HT1080 (cell line): ENCODE results near the gene ST3GAL3. TPM values are rescaled to one million over a fixed set of nuclear protein-coding genes. Genes with fewer than 3 reads are reported as not detected.

Source experiments
- DNase-seq: peaks from one replicate; pipeline ENCODE4 v3.0.0-alpha.2; 2015; ENCODE audit warnings: low read depth
- total RNA-seq: library from RNA; depleted of rRNA; stranded (reverse); fragments of >200 nt; shearing (Covaris generic); gene quantifications from 2 replicates; pipeline ENCODE4 v1.2.3, GENCODE V29; 2014

ST3GAL3 gene
- total RNA-seq, 1 experiment from 2014 or later, result 11.6 TPM

- DNase-seq, result no peak
Observed at GRCh38 chr1:43908226-43908625, 200.9 kb downstream of the ST3GAL3 start.

DNA sequence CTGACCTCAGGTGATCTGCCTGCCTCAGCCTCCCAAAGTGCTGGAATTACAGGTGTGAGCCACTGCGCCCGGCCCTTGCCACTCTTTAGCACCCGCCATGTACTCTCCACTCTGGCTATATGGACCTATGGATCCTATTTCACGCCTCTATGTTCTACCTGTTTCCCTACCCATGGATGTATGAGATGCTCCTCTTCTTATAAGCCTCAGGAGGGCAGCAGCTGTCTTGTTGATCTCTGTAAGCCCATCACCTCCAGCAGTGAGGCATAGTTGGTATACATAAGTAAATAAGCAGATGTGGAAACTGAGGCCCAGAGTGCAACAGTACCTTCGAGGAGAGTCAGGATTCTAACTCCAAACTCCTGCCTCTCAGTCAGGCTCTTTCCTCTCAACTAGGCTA, 201.5 kb downstream of the ST3GAL3 start:
- no peak for DNase-seq

DNA sequence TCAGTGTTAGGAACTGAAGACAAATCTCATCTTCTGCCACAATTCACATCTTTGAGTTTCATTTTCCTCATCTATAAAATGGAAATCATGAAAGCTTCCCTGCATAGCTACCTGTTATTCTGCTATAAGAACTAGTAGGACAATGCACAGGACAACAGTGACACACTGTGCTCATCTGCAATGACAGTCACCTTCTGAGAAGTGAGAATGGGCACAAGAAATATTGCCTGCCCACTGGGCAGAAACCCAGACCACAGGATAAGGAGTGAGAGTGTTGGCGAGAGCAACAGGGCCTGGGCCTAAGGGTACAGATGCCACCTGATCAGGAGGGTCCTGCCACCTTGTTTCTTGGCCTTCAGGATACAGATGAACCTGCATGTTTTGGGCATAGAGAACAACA, 203.0 kb downstream of the ST3GAL3 start:
- no peak for DNase-seq

- DNase-seq, result no peak
Observed at GRCh38 chr1:43912607-43913006, 205.3 kb downstream of the ST3GAL3 start.

- DNase-seq, result no peak
Observed at GRCh38 chr1:43913051-43913501, 205.7 kb downstream of the ST3GAL3 start.

- no peak for DNase-seq
Observed at GRCh38 chr1:43913666-43914360, 206.5 kb downstream of the ST3GAL3 start.

DNA sequence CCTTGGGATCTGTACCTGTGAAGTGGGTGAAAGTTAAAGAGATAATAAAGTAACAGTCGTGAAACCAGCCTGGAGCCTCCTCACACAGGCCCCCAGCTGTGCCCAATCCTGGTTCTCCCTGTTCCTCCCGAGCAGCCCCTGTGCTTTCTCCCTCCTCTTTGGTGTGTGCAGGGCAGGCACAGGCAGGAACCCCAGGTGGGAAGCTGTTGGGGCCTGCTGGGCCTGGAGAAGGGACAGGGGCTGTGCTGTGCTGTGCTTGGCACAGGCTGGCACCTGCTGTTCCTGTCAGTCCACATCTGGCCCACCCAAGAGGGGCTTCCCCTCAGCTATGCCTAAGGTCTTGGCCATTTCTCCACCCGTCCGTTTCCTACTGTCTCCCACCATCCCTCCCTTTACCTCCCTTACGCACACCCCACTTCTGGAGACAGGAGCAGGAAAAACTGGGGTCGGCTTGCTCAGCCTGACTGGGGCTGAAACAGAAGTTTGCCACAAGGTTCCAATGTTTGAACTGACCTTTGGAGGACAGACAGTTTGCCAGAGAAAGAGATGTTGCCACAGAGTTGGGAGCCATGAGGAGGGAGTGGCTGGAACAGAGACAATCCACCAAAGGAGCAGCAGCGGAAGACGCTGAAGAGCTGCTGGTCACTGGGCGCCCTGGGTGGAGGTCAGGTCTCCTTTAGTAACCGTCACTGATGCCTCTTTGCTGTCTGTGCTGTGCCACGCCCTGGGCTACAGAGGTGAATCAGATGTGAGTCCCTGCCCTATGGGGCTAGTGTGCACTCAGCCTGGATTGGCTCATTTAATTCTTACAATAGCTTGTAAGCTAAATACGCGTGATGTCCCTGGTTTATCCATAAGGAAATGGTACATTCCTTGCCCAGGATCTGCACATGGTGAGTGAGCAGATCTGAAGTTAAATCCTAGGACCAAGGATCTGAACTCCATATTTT, 207.5 kb downstream of the ST3GAL3 start:
- DNase-seq, result no peak

GRCh38 chr1:43919906-43920305, 212.6 kb downstream of the ST3GAL3 start:
- DNase-seq, result no peak

DNA sequence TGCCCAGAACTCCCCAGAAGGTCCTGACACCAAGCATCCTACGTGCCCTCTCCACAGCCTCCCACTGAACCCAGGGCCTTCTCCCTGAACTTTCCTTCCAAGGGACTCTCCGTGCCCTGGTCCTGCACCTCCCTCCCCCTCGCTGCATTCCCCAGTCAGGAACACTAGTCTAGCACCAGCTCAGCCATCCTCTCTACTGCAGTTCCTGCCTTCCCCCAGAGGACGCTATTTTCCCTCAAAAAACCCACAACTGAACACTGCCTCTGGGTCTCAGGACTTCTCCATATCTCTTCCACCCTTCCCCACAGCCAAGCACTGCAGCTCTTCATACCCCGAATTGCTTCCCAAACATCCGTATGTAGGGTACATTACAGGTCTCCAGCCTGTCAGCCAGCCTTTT, 213.7 kb downstream of the ST3GAL3 start:
- DNase-seq, result no peak

DNA sequence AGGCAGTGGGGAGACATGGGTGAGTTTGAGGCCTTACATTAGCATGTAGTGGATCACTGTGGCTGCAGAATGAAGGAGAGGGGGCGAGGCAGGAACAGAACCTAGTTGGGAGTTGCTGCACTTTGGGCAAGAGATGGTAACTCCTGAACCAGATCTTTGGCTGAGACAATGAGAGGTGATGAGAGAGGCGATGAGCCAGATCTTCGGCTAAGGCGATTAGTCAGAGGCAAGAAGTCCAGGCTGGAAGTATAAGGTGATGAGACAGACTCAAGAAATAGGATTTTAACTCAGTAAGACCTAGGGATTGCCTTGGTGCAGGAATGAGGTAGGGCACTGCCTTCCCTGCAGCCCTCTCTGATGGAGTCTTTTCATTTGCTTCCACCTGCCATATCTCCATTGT, 217.2 kb downstream of the ST3GAL3 start:
- DNase-seq, result peak; percentile 33

DNA sequence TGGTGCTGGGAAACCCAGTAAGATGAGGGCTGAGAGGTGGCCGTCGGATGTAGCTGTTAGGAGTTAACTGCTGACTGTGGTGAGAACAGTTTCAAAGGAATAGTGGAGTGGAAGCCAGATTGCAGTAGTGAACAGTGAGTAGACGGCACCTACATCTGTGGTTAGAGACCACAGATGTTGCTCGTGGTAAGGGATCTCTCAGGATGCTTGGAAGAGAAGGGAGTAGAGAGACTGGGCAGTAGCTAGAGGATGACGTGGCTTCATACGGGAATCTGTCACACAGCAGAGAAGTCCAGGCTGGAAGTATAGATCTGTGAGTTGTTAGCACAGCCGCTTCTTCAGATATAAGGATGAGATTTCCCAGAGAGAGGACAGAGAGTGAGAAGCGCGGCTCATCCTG, 218.5 kb downstream of the ST3GAL3 start:
- no peak for DNase-seq

DNA sequence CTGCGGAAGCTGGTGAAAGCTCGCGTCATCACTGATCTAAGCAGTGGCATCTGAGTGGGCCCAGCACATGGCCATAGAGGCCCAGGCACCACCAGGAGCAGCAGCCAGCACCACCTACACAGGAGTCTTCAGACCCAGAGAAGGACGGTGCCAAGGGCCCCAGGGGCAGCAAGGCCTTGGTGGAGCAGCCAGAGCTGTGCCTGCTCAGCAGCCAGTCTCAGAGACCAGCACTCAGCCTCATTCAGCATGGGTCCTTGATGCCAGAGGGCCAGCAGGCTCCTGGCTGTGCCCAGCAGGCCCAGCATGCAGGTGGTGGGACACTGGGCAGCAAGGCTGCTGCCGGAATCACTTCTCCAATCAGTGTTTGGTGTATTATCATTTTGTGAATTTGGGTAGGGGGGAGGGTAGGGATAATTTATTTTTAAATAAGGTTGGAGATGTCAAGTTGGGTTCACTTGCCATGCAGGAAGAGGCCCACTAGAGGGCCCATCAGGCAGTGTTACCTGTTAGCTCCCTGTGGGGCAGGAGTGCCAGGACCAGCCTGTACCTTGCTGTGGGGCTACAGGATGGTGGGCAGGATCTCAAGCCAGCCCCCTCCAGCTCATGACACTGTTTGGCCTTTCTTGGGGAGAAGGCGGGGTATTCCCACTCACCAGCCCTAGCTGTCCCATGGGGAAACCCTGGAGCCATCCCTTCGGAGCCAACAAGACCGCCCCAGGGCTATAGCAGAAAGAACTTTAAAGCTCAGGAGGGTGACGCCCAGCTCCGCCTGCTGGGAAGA, 223.0 kb downstream of the ST3GAL3 start:
- DNase-seq, result no peak

DNA sequence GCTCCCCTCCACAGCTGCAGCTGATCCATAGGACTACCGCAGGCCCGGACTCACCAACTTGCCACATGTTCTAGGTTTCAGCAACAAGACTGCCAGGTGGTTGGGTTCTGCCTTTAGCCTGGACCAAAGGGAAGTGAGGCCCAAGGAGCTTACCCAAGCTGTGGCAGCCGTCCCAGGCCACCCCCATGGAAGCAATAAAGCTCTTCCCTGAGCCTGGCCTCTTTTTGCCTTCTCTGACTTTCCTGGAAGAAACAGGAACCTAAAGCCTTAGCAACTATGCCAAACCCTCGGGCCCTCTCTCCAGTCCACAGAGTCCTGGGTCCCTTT, 223.6 kb downstream of the ST3GAL3 start:
- no peak for DNase-seq

DNA sequence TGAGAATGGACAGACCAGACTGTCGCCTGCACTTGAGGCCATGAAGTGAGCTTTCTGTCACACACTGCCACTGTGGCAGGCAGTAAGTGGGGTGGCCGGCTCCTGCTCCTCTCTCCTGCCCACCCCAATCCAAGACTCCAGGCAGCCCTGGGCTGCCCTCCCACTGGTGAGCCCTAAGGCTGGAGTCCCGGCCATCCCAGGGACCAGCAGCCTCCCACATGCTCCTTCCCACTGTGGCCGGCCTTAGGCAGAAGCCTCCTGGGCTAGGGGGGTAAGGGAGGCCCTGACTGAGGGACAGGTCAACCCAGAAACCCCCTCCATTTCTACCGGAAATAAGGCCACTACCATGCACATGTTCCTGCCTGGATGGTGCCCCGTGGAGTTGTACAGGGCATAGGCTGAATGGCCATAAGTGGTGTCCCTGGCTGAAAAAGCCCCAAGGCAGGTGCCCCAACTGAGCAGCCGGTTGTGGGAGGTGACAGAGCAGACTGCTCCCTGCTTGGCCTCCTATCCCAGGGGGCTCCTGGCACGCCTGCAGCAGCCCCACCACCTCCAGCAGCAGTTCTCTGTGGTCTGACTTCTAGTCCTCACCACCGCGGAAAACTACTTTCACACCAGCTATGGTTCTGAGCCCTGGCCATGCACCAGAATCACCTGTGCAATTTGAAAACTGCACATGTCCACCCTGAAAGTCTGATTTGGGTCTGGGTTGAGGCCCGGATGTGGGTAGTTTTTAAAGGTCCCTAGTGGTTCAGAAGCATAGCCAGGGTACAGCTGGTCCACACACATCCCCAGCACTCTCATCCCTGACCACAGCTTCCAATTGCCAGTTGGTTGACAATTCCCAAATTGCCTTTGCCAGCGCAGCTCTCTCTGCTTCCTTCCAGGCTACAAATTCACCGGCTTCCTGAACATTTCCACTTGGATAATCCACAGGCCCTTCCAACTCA, 224.7 kb downstream of the ST3GAL3 start:
- DNase-seq, result no peak

DNA sequence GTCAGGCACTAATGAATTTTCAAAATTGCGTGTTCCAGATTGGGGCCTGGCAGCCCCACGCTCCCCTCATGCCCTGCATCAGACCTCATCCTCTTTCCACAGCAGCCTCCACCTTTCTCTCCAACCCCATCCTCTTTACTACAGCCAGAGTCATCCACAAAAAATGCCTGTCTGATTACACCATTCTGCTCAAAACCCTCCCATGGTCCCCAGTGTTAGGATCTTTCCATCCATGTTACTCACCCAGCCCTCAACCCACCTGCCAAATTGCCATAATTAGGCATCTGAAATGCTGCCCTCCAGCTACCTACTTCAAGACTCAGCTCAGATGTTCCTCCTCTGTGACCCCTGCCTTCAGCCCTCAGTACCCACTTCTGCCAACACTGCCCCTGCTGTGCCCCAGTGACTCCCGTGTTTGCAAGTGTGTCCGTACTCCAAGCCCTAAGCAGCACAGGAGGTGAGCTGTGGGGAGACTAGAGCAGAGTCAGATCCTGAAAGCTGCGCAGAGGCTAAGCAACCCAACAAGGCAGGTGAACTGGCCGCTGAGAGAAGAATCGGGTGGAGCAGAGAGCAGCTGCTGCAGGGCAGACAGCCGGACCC, 225.6 kb downstream of the ST3GAL3 start:
- DNase-seq, result peak; percentile 57

DNA sequence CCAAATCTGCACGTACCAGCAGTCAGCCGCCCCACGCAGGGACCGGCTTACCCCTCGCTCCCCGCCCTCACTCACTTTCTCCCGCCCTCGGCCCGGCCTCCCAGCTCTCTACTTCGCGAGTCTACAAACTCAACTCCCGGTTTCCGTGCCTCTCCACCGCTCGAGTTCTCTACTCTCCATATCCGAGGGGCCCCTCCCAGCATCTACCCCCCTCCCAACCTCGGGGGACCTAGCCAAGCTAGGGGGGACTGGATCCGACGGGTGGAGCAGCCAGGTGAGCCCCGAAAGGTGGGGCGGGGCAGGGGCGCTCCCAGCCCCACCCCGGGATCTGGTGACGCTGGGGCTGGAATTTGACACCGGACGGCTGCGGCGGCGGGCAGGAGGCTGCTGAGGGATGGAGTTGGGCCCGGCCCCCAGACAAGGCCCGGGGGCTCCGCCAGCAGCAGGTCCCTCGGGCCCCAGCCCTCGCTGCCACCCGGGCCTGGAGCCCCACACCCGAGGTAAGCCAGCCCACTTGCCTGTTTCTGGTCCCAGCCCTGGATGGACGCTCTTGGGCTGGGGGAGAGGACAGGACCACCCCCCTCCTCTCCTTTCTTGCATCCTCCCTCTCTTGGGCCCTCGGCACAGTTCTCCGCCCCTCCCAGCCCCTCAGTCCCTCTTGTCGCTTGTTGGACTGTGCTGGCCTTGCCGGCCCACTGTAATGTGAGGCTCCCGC, 226.2 kb downstream of the ST3GAL3 start, which contains the start of gene ARTN:
ARTN (plus strand) TSS at position 416 of the 715 bp plus-strand sequence. CDS start 1,856 bp downstream, outside the sequence.
- no peak for DNase-seq

- DNase-seq, result peak; percentile 75
Observed at GRCh38 chr1:43934101-43934985, 227.0 kb downstream of the ST3GAL3 start.

DNA sequence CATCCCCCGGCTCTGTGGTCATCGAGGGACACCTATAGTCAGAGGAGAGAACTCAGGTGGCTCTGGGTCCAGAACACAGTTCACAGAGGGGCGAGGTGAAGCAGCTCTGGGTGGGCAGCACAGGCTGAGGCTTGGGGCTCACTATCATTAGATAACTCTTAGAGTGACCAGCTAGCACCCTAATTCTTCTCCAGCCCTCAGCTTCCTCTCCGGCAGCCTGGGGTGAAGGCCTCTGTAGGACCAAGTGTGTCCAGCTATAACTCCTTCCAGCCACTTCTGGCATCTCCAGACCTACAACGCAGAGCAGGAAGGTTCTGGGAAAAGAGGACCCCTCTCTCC, 227.6 kb downstream of the ST3GAL3 start:
- DNase-seq, result no peak
